CD4-positive, alpha-beta T cell treated with Interleukin-4 for 1 hour (primary cell): ENCODE measurements around the gene PPA1.
"Not testable (repeated sequence)": the region's sequence is repeated elsewhere in the genome, so short reads cannot be mapped to it uniquely, and the experiment has no call there.

Experiments used
- DNase-seq, 2 donors: peaks; one replicate each; pipeline ENCODE4 v3.0.0-alpha.2; 2020 to 2022

The PPA1 gene

DNA sequence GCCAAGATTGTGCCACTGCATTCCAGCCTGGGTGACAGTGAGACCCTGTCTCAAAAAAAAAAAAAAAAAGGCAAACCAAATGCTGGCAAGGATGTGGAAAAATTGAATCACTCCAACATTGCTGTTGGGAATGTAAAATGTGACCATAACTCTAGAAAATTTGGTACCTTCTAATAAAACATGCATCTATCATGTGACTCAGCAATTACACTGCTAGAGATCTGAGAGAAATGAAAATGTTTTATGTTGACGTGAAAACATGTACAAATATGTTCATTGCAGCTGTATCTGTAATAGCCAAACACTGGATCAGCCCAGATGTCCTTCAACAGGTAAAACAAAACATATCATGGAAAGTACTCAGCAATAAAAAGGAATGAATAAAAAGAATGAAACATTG, 32.1 kb downstream of the PPA1 start:
- DNase-seq: no peak

DNA sequence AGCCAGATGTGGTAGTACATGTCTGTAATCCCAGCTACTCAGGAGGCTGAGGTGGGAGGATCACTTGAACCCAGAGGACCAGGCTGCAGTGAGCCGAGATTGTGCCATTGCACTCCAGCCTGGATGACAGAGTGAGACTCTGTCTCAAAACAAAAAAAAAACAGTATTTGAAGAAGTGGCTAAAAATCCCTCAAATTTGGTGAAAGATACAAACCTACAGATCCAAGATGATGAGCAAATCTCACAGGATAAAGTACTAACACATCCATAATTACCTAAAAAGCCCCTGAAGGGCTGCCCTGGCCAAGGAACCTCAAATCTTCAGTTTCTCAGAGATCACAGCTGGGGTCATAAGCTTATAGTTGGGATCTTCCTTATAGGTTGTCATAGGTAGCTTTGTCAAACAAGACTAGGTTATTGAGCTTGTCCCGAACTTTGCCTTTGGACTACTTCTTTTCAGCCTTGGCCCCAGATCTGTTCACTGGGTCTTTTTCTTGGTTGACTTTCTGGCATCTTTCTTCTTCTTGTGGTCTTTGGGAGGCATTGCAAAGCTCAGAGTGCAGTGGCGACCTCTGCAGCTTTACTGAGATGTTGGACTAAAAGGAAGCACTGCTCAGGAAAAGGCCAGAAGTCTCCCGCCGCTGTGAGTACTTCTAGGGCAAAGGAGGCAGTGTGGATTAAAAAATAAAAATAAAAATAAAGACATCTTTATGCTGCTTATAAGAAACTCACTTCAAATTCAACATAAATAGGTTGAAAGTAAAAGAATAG, 34.3 kb downstream of the PPA1 start:
- DNase-seq: peak in 1 of 2 donors; percentile 25

DNA sequence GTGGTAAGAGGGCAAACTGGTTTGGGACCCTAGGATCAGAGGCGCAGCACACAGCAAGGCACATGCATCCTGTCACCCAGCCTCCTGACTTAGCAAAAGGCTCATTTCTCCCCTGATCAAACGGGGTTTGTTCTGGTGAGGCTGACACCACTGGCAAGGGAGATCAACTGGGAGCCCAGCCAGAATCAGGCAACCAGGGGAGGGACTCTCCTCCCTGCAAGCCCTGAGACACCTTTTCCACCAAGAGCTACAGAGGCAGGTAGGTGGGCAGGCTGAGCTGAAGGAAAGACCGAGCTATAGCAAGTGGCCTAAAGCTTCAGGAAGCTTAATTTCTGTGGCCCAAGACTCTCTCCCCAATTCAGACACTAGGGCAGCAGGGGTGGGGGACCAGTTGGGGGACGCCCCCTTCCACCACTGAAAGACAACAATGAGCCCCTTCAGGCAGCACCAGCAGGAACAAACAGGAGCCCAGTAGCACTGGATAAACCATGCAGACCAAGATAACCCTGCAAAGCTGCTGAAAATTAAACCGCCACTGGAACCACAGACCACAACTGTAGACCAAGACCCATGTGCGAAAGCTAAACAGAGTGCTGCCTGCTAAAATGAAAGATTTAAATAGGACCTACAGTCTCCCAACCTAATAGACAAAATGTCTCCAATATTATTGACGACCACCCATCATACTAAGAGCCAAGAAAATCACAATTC, 35.8 kb downstream of the PPA1 start:
- peak in 1 of 2 donors; percentile 24 for DNase-seq

DNA sequence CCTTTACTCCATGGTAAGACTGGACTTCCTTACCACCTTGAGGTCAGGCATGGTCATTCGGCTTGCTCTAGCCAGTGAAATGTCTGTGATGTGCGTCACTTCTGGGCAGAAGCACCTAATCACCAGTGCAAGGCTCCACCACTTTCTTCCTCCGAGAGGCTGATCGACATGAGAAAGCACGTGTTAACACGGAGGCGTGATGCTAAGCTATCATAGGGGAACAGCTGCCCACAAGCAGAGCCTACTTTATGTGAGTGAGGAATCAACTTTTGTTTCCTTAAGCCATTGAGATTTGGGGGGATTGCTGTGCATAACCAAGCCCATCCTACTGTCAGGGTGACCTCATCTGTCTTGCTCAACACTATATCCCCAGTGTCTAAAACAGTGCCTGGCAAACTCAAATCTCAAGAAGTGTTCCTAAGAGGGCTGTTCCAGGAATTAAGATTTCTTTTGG, 39.8 kb downstream of the PPA1 start:
- DNase-seq: no peak

DNA sequence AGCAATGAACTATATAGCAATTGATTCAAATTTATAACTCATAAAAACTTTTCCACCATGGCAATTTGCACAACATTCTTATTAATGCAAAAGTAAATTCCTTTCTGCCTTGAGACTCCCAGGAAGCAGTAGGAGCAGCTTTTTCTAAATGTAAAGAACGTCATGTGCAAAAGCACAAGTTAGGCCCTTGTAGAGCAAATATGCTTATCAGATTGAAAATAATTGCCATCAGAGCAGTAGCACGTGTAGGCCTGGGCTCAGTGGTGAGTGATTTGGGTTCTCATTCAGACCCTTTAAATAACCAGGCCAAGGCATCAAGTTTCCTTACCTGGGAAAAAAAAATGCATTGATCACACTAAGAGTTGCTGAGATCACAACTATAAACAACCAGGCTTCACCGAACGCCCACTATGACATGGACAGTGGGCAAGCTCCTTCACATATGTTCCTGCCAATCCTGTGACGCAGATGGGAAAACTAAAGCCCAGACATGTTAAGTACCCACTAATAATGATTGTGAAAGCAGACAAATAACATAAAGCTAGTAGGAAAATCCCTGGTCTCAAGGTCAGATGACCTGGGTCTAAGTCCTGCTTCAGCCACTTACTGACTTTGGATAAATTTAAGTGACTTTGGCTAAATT, 40.8 kb downstream of the PPA1 start:
- DNase-seq: no peak

DNA sequence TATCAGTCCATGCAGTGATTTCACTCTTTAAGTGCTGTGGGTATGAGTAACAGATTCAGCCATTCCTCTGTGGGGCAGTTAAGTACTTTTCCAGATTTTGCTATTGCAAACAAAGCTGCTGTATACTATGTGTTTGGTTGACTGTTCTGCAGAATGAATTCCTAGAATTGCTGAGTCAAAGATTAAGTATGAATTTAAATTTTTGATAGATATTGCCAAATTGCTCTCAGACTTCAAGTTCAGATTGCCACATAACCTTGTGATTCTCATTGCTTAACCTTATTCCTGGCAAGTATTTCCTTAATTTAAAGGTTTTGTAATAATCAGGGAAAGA, 41.3 kb downstream of the PPA1 start:
- no peak for DNase-seq

DNA sequence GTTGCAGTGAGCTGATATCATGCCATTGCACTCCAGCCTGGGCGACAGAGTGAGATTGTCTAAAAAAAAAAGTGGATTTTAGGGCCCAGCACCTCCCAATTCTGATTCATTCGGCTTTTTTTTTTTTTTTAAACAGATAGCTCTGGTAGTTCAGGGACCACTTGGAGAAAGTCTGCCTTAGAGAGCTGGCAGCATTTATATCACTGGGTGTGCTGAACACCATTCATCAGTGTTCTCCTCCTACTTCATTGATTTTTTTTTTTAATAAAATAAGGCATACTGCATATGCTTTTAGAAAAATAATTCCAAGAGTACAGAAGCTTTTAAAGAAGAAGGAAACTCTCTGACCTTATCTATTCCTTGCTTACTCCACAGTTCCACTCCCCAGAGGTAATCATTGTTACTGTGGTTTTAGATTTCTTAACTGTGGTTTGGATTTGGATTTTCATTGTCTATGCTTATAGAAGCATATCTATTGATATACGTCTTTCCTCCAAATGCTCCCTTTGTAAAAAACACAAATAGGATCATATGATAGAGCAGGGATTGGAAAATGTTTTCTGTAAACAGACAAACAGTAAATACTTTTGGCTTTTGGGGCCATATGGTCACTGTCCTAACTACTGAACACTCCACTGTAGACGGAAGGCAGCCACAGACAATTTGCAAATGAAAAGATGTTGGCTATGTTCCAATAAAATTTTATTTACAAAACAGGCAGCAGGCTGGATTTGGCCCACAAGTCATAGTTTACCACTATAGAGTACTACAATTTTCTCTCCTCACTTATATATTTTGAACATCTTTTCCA, 41.9 kb downstream of the PPA1 start:
- no peak for DNase-seq

DNA sequence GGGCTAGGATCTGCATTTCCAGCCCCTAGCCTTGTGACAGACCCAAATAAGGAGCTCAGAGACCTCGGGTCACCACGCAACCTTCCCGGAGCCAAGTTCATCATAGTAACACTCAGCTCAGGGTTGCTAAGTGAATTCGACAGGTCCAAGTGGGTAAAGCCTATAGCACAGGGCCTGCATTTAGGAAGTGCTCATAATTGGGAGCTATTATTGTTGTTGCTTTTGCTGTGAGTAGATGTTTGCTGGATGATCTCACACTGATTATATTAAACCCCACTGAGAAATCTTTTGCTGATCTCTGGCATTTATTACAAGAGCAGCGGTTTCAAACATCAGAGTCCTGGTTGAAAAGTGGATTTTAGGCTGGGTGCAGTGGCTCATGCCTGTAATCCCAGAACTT, 42.6 kb downstream of the PPA1 start:
- DNase-seq: no peak

DNA sequence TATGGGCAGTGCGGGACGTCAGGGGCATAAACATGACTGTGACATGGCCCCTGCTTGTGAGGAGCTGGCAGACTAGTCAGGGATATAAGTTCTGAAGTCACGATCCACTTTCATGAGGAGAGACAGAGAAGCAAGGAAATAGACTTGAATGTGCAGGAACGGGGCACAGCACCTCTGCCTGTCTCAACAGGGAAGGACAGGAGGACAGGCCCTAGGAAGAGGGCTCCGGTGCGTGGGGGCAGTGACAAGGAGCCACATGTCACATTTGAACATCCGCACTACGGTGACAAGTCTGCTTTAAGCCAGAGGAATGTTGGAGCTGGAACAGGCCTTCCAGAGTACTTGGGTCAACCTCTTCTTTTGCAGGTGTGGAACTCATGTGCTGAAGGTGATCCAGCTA, 43.1 kb downstream of the PPA1 start:
- no peak for DNase-seq

DNA sequence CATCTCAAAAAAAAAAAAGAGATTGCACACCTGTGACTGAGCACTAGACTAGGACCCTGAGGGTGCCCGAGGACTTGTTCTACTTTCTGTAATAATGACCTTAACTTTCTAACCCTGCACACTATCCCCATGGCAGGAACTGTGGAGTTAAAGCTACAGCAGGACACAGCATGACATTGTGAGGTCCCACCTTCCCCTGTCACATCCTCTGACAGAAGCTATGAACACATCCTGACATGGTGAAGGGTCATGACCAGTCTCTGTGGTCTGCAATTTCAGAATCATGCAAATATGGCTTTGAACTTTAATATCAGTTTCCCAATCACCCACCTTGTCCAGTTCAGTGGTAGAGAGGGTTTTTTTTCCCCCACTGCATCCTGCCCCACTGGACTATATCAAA, 44.5 kb downstream of the PPA1 start:
- no peak for DNase-seq

DNA sequence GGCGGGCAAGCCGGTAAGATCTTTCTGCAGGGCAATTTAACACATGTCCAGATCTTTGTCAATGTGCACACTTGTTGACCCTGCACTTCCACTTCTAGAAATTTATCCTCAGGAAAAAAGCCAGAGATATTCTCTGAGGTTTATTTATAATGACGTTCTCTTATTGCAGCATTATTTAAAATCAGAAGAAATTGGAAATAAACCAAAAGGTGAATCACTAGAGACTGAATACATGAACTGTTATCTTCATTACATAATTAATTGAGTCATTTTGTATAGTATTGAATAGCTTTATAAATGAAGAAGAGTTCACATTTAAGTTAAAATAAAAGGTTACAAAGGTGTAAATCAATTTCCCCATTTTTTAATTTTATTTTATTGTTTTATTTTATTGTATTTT, 46.7 kb downstream of the PPA1 start:
- no peak for DNase-seq

DNA sequence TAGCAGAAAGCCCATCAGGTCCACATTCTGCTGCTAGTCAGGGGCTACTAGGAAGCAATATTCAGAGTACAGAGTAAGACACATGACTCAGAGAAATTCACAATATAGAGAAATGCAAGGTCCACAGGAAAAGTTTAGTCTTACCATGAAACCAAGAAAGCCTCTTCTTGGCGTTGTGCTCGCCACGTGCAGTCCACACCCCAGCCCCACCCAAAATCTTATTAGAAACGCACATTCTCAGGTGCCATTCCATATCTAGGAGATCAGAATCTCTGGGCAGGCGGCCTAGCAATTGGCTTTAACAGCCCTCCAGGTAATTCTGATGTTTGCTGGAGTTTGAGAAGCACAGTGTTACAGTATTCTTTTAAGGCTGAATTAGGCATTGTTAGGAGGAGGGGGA, 47.1 kb downstream of the PPA1 start:
- no peak for DNase-seq

DNA sequence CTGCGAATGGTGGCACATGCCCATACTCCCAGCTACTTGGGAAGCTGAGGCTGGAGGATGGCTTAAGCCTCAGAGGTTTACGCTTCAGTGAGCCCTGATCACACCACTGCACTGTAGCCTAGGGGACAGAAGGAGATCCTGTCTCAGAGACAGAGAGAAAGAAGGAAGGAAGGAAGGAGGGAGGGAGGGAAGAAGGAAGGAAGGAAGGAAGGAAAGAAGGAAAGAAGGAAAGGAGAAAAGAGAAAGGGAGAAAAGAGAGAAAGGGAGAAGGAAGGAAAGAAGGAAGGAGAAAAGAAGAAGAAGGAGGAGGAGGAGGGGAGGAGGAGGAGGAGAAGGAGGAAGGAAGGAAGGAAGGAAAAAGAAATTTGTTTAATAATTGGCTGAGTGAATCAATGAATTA, 49.9 kb downstream of the PPA1 start:
- DNase-seq: no peak

DNA sequence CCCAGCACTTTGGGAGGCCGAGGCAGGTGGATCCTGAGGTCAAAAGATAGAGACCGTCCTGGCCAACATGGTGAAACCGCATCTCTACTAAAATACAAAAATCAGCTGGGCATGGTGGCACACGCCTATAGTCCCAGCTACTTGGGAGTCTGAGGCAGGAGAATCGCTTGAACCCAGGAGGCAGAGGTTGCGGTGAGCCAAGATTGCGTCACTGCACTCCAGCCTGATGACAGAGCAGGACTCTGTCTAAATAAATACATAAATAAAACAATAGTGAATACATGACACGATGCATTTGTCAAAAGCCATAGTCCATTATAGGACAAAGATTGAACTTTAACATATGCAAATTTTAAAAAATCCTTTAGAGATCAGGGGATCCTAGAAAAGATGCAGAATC, 54.0 kb downstream of the PPA1 start:
- not testable (repeated sequence) for DNase-seq

DNA sequence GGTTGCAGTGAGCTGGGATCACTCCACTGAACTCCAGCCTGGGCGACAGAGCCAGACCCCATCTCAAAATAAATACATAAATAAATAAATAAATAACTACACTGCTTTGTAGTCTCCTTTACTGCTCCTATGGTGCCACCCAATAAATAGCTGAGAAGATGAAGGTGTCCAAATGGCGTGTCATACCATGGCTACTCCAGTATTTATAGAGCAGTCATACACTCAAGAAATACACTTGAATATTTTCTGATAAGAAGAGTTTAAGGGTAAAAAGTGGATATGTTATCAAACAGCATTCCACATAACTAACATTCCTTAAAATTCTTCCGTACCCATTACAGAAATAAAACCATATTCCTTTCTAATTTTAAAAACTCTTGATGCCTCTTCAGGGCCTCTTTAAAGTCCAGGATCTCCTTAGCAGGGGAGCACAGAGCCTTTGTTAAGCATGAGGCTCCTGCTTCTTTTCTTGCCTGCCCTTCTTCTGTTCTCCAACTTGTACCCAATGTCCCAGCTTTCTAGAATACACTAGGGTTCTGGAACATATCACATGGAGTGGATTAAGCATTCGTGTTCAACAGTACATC, 55.0 kb downstream of the PPA1 start:
- DNase-seq: no peak

DNA sequence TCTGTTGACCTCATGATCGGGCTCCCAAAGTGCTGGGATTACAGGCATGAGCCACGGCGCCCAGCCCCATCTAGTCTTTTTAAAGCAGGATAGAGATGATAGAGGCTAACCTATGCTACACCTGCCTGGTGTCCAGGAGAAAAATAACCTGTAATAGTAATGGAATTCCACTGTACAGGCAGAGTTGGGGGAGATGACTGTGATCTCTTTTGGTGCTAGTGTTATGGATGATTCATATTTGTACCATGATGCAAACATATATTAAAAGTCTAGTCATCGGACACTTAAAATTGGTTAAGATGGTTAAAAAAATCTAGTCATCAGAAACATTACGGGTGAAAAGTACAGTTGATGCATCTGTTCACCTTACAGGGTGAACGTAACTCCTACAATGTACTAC, 56.8 kb downstream of the PPA1 start:
- no peak for DNase-seq

DNA sequence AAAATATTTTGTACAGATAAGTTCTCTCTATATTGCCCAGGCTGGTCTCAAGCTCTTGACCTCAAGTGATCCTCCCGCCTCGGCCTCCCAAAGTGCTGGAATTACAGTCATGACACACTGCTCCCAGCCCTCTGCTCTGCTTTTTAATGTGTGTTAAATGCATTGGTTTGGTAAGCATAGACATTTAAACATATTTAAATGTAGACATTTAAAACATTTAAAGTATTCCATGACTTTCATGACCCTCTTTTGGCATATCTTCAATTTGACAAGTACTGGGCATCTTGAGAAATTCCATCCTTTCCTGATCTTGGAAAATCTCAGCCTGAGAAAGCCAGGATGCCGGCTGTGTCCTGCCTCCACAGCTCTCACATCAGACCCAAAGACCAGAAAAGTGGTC, 57.7 kb downstream of the PPA1 start:
- DNase-seq: no peak

DNA sequence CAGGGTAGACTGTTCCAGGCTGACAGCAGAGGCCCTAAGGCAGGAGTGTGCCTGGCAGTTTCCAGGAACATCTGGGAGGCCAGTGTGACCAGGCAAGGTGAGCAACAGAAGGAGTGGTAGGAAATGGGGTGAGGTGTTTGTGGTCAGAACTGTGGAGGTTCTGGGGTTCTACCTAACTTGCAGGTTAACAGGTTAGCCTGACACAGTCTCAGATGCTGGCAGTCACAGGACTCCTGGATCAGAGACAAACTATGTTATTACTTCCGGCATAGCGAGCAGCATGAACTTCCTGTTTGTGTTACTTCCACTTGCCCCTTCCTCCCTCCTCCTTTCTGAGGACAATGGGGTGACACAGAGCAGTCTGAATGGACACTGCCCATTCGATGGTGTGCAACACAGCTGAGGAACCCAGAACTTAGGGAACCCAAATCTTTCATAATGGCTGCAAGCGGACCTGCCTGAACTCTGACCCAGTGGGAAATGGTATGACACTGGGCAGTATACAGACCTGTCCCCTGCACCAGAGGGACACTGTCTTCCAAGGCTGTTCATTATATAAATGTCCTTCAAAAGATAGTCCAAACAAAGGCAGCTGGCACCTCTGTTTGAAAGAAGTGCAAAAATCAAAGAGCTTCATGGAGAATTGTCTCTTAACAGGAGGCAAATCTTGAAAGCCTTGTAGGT, 59.0 kb downstream of the PPA1 start:
- peak; percentile 58 to 71 for DNase-seq

DNA sequence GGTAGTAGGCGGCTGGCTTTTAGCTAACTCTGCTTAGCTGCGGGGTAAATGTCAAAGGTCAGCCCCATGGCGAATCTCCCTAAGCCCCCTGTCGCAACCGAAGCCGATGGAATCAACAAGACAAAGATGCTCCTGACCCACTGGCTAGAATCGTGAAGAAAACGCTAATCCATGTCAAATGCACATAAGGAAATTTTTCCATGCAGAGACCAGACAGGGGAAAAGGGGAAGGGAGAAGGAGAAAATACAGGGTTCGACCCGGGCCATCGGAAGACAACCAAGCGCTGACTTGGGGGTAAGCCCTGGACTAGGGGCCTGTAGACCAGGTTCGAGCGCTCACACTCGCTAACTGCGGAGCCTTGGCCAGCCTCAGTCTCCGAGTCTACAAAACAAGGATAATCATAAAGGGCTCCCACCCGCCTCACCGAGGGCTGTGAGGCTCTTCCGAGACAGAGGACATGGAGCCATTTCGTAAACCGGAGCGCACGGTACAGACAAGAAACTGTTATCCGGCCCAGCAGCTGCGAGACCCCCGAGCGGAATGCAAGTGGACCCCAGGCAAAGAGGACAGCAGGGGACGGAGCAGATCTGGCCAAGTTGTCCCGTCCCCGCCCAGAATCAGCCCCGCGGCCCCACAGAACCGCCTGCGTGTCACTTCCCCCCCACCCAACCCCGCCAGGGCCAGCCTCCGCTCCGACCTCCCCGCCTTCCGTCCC, 63.4 kb downstream of the PPA1 start:
- DNase-seq: no peak

DNA sequence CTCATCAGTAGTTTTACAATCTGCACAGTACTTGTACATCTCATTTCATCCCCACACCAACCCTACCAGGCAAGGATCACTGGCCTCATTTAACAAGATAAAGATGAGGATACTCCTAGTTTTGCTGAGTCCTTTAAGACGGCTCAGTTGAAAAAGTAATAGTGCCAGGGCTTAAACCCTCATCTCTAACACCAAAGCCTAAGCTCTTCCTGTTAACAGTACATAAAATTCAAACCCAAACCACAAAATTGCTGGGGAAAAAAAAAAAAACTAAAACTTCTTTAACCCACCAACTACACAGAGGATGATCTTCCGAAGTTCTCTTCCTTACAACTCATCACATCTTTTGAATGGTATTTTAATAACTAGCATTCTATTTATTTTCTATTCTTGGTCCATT, 64.2 kb downstream of the PPA1 start:
- peak in 1 of 2 donors; percentile 61 for DNase-seq

DNA sequence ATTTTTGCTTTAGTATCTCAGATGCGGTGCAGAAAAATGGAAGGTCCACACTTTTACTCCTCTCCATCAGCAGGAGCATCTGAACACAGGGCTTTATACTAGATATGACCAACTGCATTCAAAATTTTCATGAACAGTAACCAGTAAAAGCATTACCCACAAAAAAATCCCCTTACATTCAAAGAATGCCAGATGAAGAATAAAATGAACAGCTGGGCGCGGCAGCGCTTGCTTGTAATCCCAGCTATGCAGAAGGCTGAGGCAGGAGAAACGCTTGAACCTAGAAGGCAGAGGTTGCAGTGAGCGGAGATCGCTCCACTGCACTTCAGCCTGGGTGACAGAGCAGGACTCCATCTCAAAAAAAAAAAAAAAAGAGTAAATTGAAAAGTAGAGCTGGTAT, 66.0 kb downstream of the PPA1 start:
- no peak for DNase-seq

DNA sequence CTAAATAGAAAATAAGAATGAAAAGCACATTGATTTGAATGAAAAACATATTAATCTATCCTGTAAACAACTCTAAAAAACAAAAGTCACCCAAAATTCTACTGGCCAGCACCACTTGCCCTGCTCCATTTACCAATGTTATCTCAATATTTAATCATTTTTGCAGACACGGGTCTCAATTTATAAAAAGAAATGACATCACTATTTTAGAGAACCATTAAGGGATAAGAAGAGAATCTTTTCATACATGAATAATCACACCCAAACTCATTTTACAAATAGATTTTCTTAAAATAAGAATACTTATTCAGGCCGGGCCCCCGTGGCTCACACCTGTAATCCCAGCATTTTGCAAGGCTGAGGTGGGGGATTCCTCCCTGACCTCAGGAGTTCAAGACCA, 66.8 kb downstream of the PPA1 start:
- DNase-seq: no peak
